Psoas muscle (tissue), 8 donors: ENCODE results near the gene DVL3. TPM values are rescaled to one million over a fixed set of nuclear protein-coding genes. Genes with fewer than 3 reads are reported as not detected.

ENCODE experiments used
- ATAC-seq, 4 donors: fragments of 200-7000 bp; cut with Tn5 transposase; one replicate each; pipeline ENCODE4 v1.9.1; 2020; ENCODE audit warnings: moderate library complexity in 3 of 4, mild to moderate bottlenecking in 2 of 4
- DNase-seq, 2 donors: peaks; one replicate each; pipeline ENCODE4 v3.0.0-alpha.2; 2020
- H3K27ac ChIP-seq: fragments of 200-600 bp; one replicate; pipeline ENCODE4 v1.8.0; 2022
- H3K27me3 ChIP-seq, 3 donors: fragments of 200-600 bp in 1 of 3; one replicate each; pipeline versions ENCODE4 v1.6.1 to v1.8.0; 2013 to 2022; ENCODE audit warnings: low read length in 2 of 3, mild to moderate bottlenecking in 2 of 3, moderate library complexity in 1 of 3; ENCODE audit not compliant: insufficient read depth in 3 of 3
- H3K36me3 ChIP-seq, 2 donors: fragments of 200-600 bp in 1 of 2; one replicate each; pipeline versions ENCODE4 v1.6.1 to v1.8.0; 2013 to 2022; ENCODE audit warnings: low read depth in 1 of 2, mild to moderate bottlenecking in 1 of 2, moderate library complexity in 1 of 2; ENCODE audit not compliant: insufficient read depth in 1 of 2
- H3K4me1 ChIP-seq: fragments of 200-600 bp; one replicate; pipeline ENCODE4 v1.8.0; 2022
- H3K4me3 ChIP-seq: fragments of 200-600 bp; one replicate; pipeline ENCODE4 v1.8.0; 2022; ENCODE audit warnings: mild to moderate bottlenecking
- H3K9me3 ChIP-seq: fragments of 200-600 bp; one replicate; pipeline ENCODE4 v1.8.0; 2022
- CTCF ChIP-seq: fragments of 200-600 bp; IDR thresholded peaks from one replicate; pipeline ENCODE4 v1.8.0; 2022; ENCODE audit warnings: antibody characterized with exemption
- WGBS, 3 donors: extraction: QIAGEN DNeasy Blood & Tissue Kit; methylation state at CpG; one replicate each; pipeline versions ENCODE4 v1.1.6 to v1.1.7; 2013; 5-methylcytosine and 5-hydroxymethylcytosine counted together
- intact Hi-C, 2 donors: fragments of 100-400 bp; cut with DNase I; formaldehyde crosslinking; loops; one replicate each; pipeline versions ENCODE4 v1.11.0 to v1.14.2; 2022
- polyA plus RNA-seq, 3 donors: library from polyadenylated mRNA; stranded (reverse); fragments of 200-250 nt; gene quantifications; one replicate each; pipeline ENCODE4 v1.2.3, GENCODE V29; 2013
- total RNA-seq, 4 donors: library from RNA; stranded (reverse); fragmentation: NEBNext Ultra II Directional in 2 of 4; extraction: Animal tissue kit (Norgen Biotek cat#: 25700) in 2 of 4; gene quantifications; one replicate each; pipeline versions ENCODE4 v1.2.1 to v1.2.4, GENCODE V29; 2021 to 2023
- donor health status: healthy with polysubstance abuse.
- donor health status: DM: no; HTN: no; CAD: no; lungs with moderate emphysema.
- donor health status: Bipolar disorder and iron deficiency.
- donor health status: healthy.
- donor health status: DM: yes; HTN: yes; CAD: no.
- donor health status: DM: no; HTN: no; CAD: no.
- donor health status: DM: no; HTN: no; CAD: no.
- donor health status: DM: yes; HTN: yes; CAD: no.

DVL3 gene
- total and polyA plus RNA-seq, 7 donors: 32.3 to 57.6 (median 47.0) TPM

DNA sequence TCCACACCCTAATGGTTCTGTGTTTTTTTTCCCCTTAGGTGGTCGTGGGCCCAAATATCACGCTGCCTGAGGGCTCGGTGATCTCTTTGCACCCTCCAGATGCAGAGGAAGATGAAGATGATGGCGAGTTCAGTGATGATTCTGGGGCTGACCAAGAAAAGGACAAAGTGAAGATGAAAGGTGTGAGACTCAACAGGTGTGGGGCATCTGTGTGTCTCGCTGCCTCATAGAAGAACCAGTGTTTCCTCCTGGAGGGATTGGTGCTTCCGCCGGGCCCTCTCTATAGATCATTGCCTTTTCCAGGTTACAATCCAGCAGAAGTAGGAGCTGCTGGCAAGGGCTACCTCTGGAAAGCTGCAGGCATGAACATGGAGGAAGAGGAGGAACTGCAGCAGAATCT lies 13.0 kb upstream of the DVL3 start:
- H3K9me3 ChIP-seq: no peaks in the 10 kb centered on the region
- WGBS, 3 donors: 90 to 95% (median 92%) methylated on average over 7 of the region's 7 CpGs
- DNase-seq: no peak
- no peak for ATAC-seq
- H3K4me1 ChIP-seq: peaks cover 20% of the 10 kb centered on the region
- H3K27me3 ChIP-seq: no peaks in the 10 kb centered on the region
- peaks cover 31 to 98% of the 10 kb centered on the region in 2 donors for H3K36me3 ChIP-seq
- intact Hi-C loops: loop anchor here (5.0 to 10.0 kb wide), 2 partner anchors 40 to 247 kb away; no protein-coding TSS in a partner anchor
- TF ChIP-seq CTCF: no peak
- H3K4me3 ChIP-seq: no peak overlapping the region
- H3K27ac ChIP-seq: no peak overlapping the region

DNA sequence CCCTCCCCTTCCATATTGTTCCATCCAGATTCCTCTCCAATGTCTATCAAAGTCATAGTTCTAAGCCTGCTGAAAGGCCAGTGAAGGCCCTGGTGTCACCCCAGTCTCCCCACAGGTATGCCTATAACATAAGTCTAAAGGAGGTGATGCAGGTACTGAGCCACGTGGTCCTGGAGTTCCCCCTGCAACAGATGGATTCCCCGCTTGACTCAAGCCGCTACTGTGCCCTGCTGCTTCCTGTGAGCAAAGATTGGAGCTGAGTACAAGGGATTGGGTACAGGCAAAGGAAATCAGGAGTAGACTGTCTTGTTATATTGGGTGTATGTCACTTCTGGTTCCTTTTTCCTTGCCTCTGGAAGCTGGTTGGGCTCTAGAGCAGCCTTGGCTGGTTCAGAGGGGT lies 11.8 kb upstream of the DVL3 start:
- DNase-seq (no peak), ATAC-seq (no peak)
- H3K36me3 ChIP-seq: peaks cover 28 to 87% of the 10 kb centered on the region in 2 donors
- 88 to 93% (median 91%) methylated on average over 3 of the region's 3 CpGs for WGBS, 3 donors
- no peak overlapping the region for H3K4me3 ChIP-seq
- no peaks in the 10 kb centered on the region for H3K27me3 ChIP-seq
- no peaks in the 10 kb centered on the region for H3K9me3 ChIP-seq
- no peak for TF ChIP-seq CTCF
- H3K27ac ChIP-seq: no peak overlapping the region
- intact Hi-C loops: loop anchor here (5.0 to 10.0 kb wide), 2 partner anchors 39 to 249 kb away; no protein-coding TSS in a partner anchor
- H3K4me1 ChIP-seq: peaks cover 20% of the 10 kb centered on the region

GRCh38 chr3:184144505-184144904 lies 10.7 kb upstream of the DVL3 start:
- Histone ChIP-seq H3K27ac (peak overlapping the region; percentile 68), H3K9me3 (no peaks in the 10 kb centered on the region), H3K36me3 (peaks cover 28 to 75% of the 10 kb centered on the region in 2 donors), H3K27me3 (no peaks in the 10 kb centered on the region), H3K4me3 (no peak overlapping the region), H3K4me1 (peaks cover 20% of the 10 kb centered on the region)
- no peak for TF ChIP-seq CTCF
- WGBS, 3 donors: 17 to 34% (median 31%) methylated on average over 5 of the region's 5 CpGs
- intact Hi-C loops: loop anchor here (5.0 to 10.0 kb wide), 2 partner anchors 38 to 250 kb away; no protein-coding TSS in a partner anchor
- ATAC-seq (peak; percentile 74 to 86 (median 82)), DNase-seq (peak in 1 of 2 donors; percentile 63)

DNA sequence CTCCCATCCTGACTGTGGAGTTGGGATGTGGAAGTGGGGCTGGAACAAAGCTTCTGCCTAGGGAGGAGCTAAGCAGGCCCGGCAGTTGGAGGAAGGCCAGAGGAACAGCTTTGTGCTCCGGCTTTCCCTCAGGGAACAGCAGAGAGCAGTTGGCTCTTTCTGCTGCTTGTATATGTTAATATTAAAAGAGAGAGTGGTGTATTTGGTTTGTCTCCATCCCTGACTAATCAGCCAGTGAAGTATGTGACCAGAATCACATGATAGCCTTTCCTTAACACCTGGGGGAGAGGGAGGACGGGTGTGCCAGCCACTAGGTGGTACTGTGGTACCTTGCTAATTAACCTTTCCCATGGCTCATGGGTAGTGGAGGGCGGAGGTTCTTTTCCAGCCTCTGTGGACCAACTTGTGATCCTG lies 10.1 kb upstream of the DVL3 start:
- no peak overlapping the region for H3K4me3 ChIP-seq
- 18 to 25% (median 19%) methylated on average over 4 of the region's 4 CpGs for WGBS, 3 donors
- peak; percentile 80 to 91 (median 88) for ATAC-seq
- peak; percentile 57 for TF ChIP-seq CTCF
- intact Hi-C loops: loop anchor here in 1 of 2 donors (5.0 to 10.0 kb wide), 2 partner anchors 97 to 250 kb away; no protein-coding TSS in a partner anchor
- peak in 1 of 2 donors; percentile 62 for DNase-seq
- H3K36me3 ChIP-seq: peaks cover 28 to 69% of the 10 kb centered on the region in 2 donors
- H3K9me3 ChIP-seq: no peaks in the 10 kb centered on the region
- H3K4me1 ChIP-seq: peaks cover 20% of the 10 kb centered on the region
- peak overlapping the region; percentile 68 for H3K27ac ChIP-seq
- no peaks in the 10 kb centered on the region for H3K27me3 ChIP-seq
